ENCODE results near the gene RTN1. TPM values are rescaled to one million over a fixed set of nuclear protein-coding genes. Genes with fewer than 3 reads are reported as not detected.

Gene RTN1
- total and polyA plus RNA-seq, 2 of the 8 experiments (the other 6 are each of a cell fraction or from before 2014, with no cell fraction given), result 2.8 to 4.9 TPM

DNA sequence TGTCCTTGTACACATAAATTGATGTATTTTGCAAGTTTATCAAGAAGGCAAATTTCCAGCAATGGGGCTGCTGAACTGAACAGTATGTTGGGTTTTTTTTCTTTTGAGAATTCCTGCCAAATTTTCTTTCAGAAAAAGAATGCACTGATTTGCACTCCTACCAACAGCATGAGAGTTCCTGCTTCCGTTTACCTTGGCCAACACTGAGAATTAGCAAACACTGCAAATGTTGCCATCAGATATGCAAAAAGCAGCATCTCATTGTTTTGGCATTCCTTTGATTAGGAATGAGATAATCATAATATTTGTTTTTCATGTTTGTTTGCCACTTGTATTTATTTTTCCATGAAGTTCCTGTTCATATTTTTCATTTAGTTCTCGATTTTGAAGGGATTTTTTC, 82.4 kb downstream of the RTN1 start:
- Histone ChIP-seq H4K91ac (replicated peaks; ENCODE audit: insufficient read length, low read length) (no peak overlapping the region), H3K23me2 (ENCODE audit: low read depth, low read length) (no peaks in the 10 kb centered on the region), H3K36me3 (ENCODE audit: control insufficient read depth in 2 of 4, insufficient read depth in 4 of 4, low read length in 3 of 4) (no peaks in the 10 kb centered on the region), H3K9ac (replicated peaks in 1 of 4; ENCODE audit: extremely low read depth in 1 of 4, low read depth in 3 of 4, low read length in 3 of 4) (no peak overlapping the region), H3K4me1 (replicated peaks in 1 of 4; ENCODE audit: control insufficient read depth in 3 of 4, insufficient read depth in 4 of 4, low read length in 3 of 4) (no peaks in the 10 kb centered on the region), H3K79me1 (ENCODE audit: low read depth, low read length) (no peaks in the 10 kb centered on the region), H2BK5ac (ENCODE audit: low read depth, low read length) (no peak overlapping the region), H3K56ac (replicated peaks; ENCODE audit: insufficient read length, low read depth, low read length) (no peak overlapping the region), H2AFZ (ENCODE audit: low read length) (no peak overlapping the region), H2AK5ac (ENCODE audit: low read depth, low read length) (no peak overlapping the region), H2BK20ac (ENCODE audit: low read length) (no peak overlapping the region), H3K79me2 (ENCODE audit: control insufficient read depth in 1 of 2, insufficient read depth in 2 of 2, low read length in 2 of 2) (no peaks in the 10 kb centered on the region), H3K4ac (replicated peaks; ENCODE audit: insufficient read length, low read depth, low read length) (no peak overlapping the region), H4K5ac (ENCODE audit: insufficient read length, low read depth, low read length) (no peak overlapping the region), H4K8ac (ENCODE audit: extremely low read depth, insufficient read depth, low read length) (no peak overlapping the region), H3K14ac (ENCODE audit: insufficient read length) (no peak overlapping the region), H4K20me1 (replicated peaks in 1 of 2; ENCODE audit: control insufficient read depth in 1 of 2, insufficient read depth in 2 of 2, low read length in 2 of 2) (no peaks in the 10 kb centered on the region), H3K4me3 (ENCODE audit: extremely low read depth in 1 of 4, insufficient read depth in 2 of 4, low read depth in 3 of 4, low read length in 4 of 4) (no peak overlapping the region), H3K27ac (ENCODE audit: low read depth, low read length) (no peak overlapping the region), H2BK12ac (ENCODE audit: low read depth, low read length) (no peak overlapping the region), H2BK15ac (ENCODE audit: low read length) (no peak overlapping the region), H3K4me2 (ENCODE audit: insufficient read depth in 1 of 2, low read depth in 2 of 2, low read length in 2 of 2) (no peak overlapping the region), H3K9me3 (ENCODE audit: insufficient read depth in 2 of 2, low read depth in 1 of 2, low read length in 1 of 2) (no peaks in the 10 kb centered on the region), H2BK120ac (replicated peaks; ENCODE audit: low read depth, low read length) (no peak overlapping the region), H3K23ac (ENCODE audit: insufficient read length) (no peak overlapping the region), H3K27me3 (replicated peaks in 1 of 4; ENCODE audit: control insufficient read depth in 3 of 4, extremely low read depth in 1 of 4, insufficient read depth in 3 of 4, low read length in 3 of 4) (peaks cover 0 to 1% (median 0%) of the 10 kb centered on the region in 4 experiments; a peak in 1 of 7 replicates), H3K18ac (ENCODE audit: extremely low read depth, low read length) (no peak overlapping the region)
- TF ChIP-seq KDM1A (IDR thresholded peaks at IDR 0.05; ENCODE audit: borderline replicate concordance, low read length) (no peak), TAF1 (IDR thresholded peaks at IDR 0.05; ENCODE audit: low read depth, low read length) (no peak), CBX5 (IDR thresholded peaks at IDR 0.05; ENCODE audit: low read depth, low read length) (no peak), RAD21 (IDR thresholded peaks at IDR 0.05 in 1 of 2, conservative IDR thresholded peaks at IDR 0.05 in 1 of 2; ENCODE audit: low read depth in 2 of 2, low read length in 2 of 2) (no peak), RXRA (IDR thresholded peaks at IDR 0.05; ENCODE audit: insufficient read depth, low read depth, low read length) (no peak)
- FAIRE-seq, result no peak
- WGBS, 2 experiments (ENCODE audit: extremely low coverage in 1 of 2, insufficient coverage in 1 of 2, insufficient read length in 1 of 2, insufficient replicate concordance in 2 of 2, low coverage in 1 of 2, low lambda C conversion rate in 2 of 2, missing lambda C conversion rate in 1 of 2), result 87% methylated on average over 2 of the region's 2 CpGs; no CpG with 5 or more reads in 1 of the 2 experiments
- DNase-seq (ENCODE audit: low read depth in 1 of 2, low spot score in 2 of 2), result no peak
- CTCF ChIA-PET (ENCODE audit: partially characterized antibody), result no interaction called here
- POLR2A ChIA-PET (ENCODE audit: partially characterized antibody), result no interaction called here

Measured in H1 (cell line).